HG02852 (cell line): ENCODE results near the gene FES.
"Not testable (repeated sequence)": the region's sequence is repeated elsewhere in the genome, so short reads cannot be mapped to it uniquely, and the experiment has no call there.

Source experiments
- ATAC-seq: cut with Tn5 transposase; IDR thresholded peaks from one replicate; pipeline ENCODE4 v1.9.1; 2021; ENCODE audit warnings: mild to moderate bottlenecking, moderate library complexity; ENCODE audit not compliant: unreplicated experiment

FES gene

DNA sequence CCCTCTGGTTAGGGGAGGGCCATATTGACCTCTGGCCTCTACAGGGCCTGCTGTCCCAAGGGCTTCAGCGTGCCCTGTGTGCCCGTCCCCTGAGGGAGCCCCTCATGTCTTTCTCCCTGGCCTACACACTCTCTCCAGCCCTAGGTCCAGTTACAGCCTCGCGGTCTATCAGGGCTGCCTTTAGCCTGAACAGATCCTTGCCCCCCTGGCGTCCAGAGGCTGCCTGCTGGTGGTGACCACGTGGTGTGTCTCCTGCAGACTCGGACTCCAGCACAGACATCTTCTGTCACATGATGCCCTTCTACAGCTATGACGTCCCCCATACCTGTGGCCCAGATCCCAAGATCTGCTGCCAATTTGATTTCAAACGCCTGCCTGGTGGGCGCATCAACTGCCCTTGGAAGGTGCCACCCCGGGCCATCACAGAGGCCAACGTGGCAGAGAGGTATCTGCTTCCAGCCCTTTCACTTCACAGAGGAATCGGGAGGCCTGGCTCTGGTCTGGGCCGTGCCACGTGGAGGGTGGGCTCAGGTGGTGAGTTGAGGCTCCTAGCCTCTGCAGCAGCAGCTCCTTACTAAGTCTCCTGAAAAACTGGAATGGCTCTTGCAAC lies 22.9 kb downstream of the FES start:
- ATAC-seq, result no peak

GRCh38 chr15:90907838-90908507 lies 23.7 kb downstream of the FES start:
- ATAC-seq, result no peak

DNA sequence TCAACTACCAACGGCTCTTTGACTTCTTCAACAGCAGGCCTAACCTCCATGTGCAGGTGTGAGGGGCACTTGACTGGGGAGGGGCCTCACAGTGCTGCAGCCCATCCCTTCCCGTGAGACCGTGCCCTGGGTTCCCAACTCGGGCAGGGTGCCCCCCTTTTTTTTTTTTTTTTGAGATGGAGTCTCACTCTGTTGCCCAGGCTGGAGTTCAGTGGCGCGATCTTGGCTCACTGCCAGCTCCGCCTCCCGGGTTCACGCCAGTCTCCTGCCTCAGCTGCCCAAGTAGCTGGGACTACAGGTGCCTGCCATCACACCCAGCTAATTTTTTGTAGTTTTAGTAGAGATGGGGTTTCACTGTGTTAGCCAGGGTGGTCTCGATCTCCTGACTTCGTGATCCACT lies 25.1 kb downstream of the FES start:
- not testable (repeated sequence) for ATAC-seq

- no peak for ATAC-seq
Observed at GRCh38 chr15:90909976-90910375, 25.7 kb downstream of the FES start.

DNA sequence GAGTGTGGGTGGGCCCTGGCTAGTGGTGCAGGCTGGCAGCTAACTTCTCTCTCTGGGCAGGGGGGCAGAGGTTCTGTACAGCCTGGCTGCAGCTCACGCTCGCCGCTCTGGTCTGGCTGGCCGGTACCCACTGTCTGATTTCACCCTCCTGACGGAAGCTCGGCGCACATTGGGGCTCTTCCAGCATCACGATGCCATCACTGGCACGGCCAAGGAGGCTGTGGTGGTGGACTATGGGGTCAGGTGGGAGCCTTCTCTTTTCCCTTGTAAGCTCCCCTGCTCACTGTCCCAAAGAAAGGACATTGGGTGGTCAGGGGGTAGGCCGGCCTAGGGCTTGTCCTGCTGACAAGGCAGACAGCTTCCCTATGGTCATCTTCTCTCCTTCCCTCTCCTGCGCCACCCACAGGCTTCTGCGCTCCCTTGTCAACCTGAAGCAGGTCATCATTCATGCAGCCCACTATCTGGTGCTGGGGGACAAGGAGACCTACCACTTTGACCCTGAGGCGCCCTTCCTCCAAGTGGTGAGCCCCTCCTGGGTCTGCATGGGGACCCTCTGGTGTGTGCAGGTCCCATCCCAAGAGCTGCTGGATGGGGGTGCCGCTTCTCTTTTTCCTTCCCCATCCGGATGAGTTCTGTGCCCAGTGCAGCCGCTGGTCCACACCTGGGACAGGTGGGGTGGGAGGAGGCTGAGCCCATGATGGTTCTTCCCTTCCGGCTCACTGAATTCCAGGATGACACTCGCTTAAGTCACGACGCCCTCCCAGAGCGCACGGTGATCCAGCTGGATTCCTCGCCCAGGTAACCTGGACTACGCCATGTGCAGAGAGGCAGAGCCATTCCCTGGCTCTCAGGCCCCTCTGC lies 26.4 kb downstream of the FES start:
- ATAC-seq, result no peak

GRCh38 chr15:90911302-90911623 lies 27.0 kb downstream of the FES start:
- no peak for ATAC-seq

DNA sequence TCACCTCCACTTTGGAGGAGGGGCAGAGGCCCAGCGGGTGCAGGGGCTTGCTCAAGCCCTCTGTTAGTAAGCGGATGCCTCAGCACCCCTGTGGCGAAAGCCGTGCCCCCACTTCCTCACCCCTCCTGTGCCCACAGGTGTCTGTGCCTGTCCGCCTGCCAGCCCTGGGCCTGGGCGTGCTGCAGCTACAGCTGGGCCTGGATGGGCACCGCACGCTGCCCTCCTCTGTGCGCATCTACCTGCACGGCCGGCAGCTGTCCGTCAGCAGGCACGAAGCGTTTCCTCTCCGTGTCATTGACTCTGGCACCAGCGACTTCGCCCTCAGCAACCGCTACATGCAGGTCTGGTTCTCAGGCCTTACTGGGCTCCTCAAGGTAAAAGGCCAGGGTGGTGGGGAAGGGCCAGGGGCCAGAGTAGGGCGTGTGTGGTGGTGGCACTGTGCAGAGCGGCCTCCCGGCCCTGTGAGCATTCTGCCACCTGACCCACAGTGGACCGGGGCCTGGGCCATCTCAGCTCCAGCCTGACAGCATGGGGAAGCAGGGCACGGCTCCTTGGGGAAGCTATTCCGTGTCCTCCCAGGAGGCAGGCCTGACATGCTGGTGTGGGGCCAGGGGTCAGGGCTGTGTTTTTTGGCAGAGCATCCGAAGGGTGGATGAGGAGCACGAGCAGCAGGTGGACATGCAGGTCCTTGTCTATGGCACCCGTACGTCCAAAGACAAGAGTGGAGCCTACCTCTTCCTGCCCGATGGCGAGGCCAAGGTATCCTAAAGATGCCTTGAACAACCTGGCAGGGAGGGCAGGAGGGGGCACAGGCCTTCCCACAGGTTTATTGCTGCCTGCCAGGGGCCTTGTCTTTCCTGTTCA lies 27.8 kb downstream of the FES start:
- no peak for ATAC-seq

- no peak for ATAC-seq
Observed at GRCh38 chr15:90912770-90913075, 28.4 kb downstream of the FES start.

DNA sequence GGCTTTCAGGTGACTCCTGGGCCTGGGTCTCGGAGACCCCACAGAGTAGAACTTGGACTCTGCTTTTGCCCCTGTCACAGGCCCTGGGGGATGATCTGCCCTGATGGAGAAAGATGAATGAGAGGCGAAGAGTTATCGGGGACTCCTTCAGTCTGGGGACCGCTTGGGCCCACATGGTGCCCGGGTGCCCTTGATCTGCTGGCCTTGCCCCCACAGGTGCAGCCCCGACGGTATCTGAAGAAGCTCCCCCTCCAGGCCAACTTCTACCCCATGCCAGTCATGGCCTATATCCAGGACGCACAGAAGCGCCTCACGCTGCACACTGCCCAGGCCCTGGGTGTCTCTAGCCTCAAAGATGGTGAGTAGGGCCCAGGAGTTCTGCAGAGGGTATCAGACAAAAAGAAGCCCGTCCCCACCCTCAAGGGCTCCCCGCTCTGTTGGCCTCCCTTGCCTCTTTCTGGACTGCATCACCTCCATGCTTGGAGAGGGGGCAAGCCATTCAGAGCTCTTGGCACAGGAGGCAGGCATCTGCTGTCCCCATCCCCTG lies 29.2 kb downstream of the FES start:
- ATAC-seq, result no peak

DNA sequence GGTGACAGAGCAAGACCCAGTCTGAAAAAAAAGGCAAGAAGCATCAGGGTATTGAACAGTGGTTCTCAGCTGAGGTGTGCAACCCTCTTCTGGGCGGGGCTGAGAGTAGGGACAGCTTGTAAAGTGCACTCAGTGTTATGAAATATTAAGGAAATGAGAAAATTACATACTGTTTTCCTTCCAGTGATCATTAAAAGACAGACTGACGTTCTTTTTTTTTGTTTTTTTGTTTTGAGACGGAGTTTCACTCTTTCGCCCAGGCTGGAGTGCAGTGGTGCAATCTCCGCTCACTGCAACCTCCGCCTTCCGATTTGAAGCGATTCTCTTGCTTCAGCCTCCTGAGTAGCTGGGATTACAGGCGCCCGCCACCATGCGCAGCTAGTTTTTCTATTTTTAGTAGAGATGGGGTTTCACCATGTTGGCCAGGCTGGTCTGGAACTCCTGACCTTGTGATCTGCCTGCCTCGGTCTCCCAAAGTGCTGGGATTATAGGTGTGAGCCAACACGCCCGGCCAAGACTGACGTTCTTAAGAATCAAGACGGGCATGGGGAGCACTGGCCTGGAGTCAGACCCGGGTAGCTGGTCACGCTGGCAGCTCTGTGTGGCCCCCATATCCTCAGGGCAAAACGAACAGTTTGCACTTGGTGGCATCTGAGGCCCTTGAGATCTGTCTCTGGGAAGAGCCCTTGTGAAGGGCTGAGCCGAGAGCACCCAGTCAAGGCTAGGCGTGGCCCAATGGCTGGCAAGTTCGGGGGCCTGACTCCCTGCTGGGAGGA lies 30.2 kb downstream of the FES start:
- ATAC-seq, result no peak

- no peak for ATAC-seq
Observed at GRCh38 chr15:90915216-90915807, 31.0 kb downstream of the FES start.

DNA sequence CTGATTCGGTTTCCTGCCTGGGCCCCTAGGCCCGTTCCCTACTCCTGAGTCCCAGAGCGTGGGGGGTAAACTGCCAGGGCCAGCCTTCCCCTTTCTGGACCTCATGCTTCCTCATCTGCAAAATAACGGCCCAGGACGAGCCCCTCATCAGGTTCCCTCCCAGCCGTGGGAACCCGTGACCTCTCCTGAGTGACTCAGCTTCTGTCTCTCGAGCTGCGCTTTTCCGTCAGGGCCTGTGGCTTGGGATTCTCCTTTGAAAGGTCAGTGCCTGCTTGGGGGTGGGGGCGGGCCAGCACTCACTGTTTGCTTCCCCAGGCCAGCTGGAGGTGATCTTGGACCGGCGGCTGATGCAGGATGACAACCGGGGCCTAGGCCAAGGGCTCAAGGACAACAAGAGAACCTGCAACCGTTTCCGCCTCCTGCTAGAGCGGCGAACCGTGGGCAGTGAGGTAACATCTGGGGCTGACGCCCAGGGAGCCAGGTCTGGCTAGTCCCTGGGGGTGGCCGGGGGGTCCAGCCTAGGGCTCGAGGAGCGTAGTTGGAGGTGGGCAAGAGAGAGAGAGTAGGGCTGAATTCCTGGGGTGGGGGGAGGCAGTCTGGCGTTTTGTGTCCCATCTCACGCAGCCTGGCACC lies 31.6 kb downstream of the FES start:
- no peak for ATAC-seq

GRCh38 chr15:90916461-90916860 lies 32.2 kb downstream of the FES start:
- ATAC-seq, result no peak

DNA sequence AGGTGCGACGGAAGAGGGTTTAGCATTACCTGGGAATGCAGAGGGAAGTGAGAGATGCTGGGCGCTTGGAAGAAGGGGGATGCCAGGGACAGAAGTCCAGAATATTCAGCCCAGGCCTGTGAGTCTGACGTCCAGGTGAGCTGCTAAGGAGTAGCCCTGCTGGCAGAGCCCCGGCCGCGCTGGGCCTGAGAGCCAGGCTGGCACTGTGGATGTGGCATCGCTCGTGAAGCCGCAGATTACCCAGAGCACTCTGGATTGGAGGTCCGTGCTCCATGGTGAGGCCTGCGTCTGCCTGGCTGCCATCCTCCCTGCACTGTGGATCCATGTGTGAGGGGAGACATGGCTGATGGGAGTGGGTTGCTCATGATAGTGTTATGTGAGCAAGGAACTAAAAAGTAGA lies 33.3 kb downstream of the FES start:
- no peak for ATAC-seq

DNA sequence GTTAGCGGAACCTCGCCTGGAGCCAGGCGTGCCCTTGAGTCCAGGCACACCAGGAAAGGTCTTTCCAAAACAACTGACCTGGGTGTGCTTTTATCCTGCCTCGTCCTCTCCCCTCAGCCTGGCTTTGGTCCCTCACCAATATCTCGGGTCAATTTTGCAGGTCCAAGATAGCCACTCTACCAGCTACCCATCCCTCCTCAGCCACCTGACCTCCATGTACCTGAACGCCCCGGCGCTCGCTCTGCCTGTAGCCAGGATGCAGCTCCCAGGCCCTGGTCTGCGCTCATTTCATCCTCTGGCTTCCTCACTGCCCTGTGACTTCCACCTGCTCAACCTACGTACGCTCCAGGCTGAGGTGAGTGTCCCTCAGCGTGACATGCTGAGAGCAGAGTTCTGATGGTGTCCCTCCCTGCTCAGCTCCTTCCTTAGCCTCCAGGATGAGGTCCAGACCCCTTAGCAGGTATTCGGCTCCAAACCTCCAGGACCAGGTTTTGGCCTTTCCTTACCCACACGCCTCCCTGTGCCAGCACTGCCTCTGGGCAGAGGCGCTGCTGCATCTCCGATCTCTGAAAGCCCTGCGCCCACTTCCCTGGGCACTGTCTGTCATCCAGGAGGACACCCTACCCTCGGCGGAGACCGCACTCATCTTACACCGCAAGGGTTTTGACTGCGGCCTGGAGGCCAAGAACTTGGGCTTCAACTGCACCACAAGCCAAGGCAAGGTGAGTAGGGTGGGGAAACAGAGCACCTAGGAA lies 33.9 kb downstream of the FES start:
- no peak for ATAC-seq

GRCh38 chr15:90918835-90919234 lies 34.5 kb downstream of the FES start:
- no peak for ATAC-seq

DNA sequence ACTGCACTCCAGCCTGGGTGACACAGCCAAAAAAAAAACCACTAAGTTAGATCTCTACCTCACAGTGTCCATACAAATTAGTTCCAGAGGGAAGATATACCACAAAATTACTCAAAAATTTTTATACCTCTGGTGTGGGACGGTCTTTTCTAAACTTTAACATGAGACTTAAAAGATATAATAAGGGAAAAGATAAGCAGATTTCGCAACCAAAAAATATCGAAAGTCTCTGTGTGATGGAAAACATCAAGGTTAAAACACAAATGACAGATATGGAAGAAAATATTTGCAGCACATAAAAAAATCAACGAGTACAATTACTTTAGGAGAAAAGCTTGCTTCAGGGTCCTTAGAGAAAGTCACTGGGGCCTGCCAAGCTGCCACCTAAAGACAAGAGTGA lies 37.6 kb downstream of the FES start:
- no peak for ATAC-seq

DNA sequence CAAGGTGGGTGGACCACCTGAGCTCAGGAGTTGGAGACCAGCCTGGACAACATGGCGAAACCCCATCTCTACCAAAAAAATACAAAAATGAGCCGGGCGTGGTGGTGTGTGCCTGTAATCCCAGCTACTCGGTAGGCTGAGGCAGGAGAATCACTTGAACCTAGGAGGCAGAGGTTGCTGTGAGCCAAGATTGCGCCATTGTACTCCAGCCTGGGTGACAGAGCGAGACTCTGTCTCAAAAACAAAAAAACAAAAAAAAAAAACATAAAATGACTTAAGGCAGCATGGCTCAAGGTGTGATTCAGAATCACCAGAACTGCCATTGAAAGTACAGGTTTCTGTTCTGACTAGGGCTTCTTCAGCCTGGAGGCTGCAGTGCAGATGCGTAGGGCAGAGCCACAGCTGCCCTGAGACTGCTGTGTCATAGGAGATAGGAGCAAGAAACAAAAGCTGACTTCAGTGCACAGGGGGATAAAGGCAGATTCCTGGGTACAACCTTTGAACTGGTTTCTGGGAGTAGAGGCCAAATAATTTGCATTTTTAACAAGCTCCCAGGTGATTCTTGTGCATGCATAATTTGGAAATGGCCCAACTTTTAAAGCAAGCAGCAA lies 38.5 kb downstream of the FES start:
- peak; percentile 74 for ATAC-seq
